PC-3 (cell line): ENCODE results near the gene FARS2. TPM values are rescaled to one million over a fixed set of nuclear protein-coding genes. Genes with fewer than 3 reads are reported as not detected.

Source experiments
- ATAC-seq: fragments of 200-7000 bp; cut with Tn5 transposase; 2 replicates; pipeline ENCODE4 v1.9.1; 2020; ENCODE audit warnings: mild to moderate bottlenecking, moderate library complexity
- BruUV-seq: library from RNA; stranded (reverse); fragments of 400-500 nt; replicated peaks from 2 replicates; lab custom pipeline; 2021; lab: Mats Ljungman, UMichigan
- CTCF ChIA-PET: fragments of 300-600 bp; sonication (Branson Sonifier 250); formaldehyde crosslinking; loops from one replicate; lab custom pipeline; 2022; ENCODE audit warnings: antibody characterized with exemption; lab: Charles Lee
- POLR2A ChIA-PET: fragments of 300-600 bp; sonication (Branson Sonifier 250); formaldehyde crosslinking; loops from one replicate; lab custom pipeline; 2022; ENCODE audit warnings: antibody characterized with exemption; ENCODE audit not compliant: unreplicated experiment; lab: Charles Lee
- DNase-seq: peaks from one replicate; pipeline ENCODE4 v3.0.0-alpha.2; 2015
- H2AFZ ChIP-seq: fragments of 300-600 bp; sonication (generic); 2 replicates; pipeline ENCODE4 v1.6.0; 2016; ENCODE audit warnings: antibody characterized with exemption, low read length
- H3F3A ChIP-seq: fragments of 300-600 bp; sonication (generic); one replicate; pipeline ENCODE4 v1.6.0; 2017; ENCODE audit warnings: antibody characterized with exemption, low read length, control low read depth, mild to moderate bottlenecking; ENCODE audit not compliant: unreplicated experiment
- H3K27ac ChIP-seq: fragments of 300-600 bp; sonication (generic); 2 replicates; pipeline ENCODE4 v1.5.1; 2016; ENCODE audit warnings: mild to moderate bottlenecking, low read length
- H3K27me3 ChIP-seq: fragments of 300-600 bp; sonication (generic); 2 replicates; pipeline ENCODE4 v1.6.1; 2016; ENCODE audit warnings: low read length, mixed read lengths
- H3K36me3 ChIP-seq: fragments of 300-600 bp; sonication (generic); 2 replicates; pipeline ENCODE4 v1.6.1; 2016; ENCODE audit warnings: low read depth, mixed run types, low read length, mixed read lengths
- H3K4me1 ChIP-seq: fragments of 300-600 bp; sonication (generic); 2 replicates; pipeline ENCODE4 v1.5.1; 2016; ENCODE audit warnings: low read length; ENCODE audit not compliant: insufficient read depth
- H3K4me2 ChIP-seq: fragments of 300-600 bp; sonication (generic); 2 replicates; pipeline ENCODE4 v1.6.0; 2016; ENCODE audit warnings: low read length
- H3K4me3 ChIP-seq: fragments of 300-600 bp; sonication (generic); 2 replicates; pipeline ENCODE4 v1.5.1; 2016; ENCODE audit warnings: mild to moderate bottlenecking, low read length, mixed read lengths
- H3K79me2 ChIP-seq: fragments of 300-600 bp; sonication (generic); 2 replicates; pipeline ENCODE4 v1.6.1; 2017; ENCODE audit warnings: low read length, mixed read lengths
- H3K9ac ChIP-seq: fragments of 300-600 bp; sonication (generic); 2 replicates; pipeline ENCODE4 v1.6.0; 2016; ENCODE audit warnings: mild to moderate bottlenecking, low read length
- H3K9me2 ChIP-seq: fragments of 300-600 bp; sonication (generic); replicated peaks from 2 replicates; pipeline ENCODE4 v1.6.1; 2016; ENCODE audit warnings: mixed run types, low read length, mixed read lengths
- H3K9me3 ChIP-seq: fragments of 300-600 bp; sonication (generic); 2 replicates; pipeline ENCODE4 v1.6.1; 2016; ENCODE audit warnings: low read length, mixed read lengths
- H4K20me1 ChIP-seq: fragments of 300-600 bp; sonication (generic); 2 replicates; pipeline ENCODE4 v1.6.1; 2016; ENCODE audit warnings: low read length, mixed read lengths
- EZH2 ChIP-seq: fragments of 300-600 bp; sonication (generic); IDR thresholded peaks from one replicate; pipeline ENCODE4 v1.6.1; 2017; ENCODE audit warnings: antibody characterized with exemption, mild to moderate bottlenecking, low read length; ENCODE audit not compliant: unreplicated experiment
- EZH2phosphoT487 ChIP-seq: fragments of 300-600 bp; sonication (generic); IDR thresholded peaks from 2 replicates; pipeline ENCODE4 v1.6.1; 2018; ENCODE audit warnings: mild to moderate bottlenecking, antibody characterized with exemption, low read length, borderline replicate concordance
- intact Hi-C: fragments of 100-400 bp; cut with micrococcal nuclease; formaldehyde crosslinking; loops from 2 replicates; pipeline ENCODE4 v1.9.0; 2023
- total RNA-seq: library from RNA; depleted of rRNA; stranded (reverse); fragments of >200 nt; gene quantifications from 2 replicates; pipeline ENCODE4 v1.2.3, GENCODE V29; 2014
- TF ChIP-seq, protein P1 (sequence below): fragments of 300-600 bp; sonication (generic); conservative IDR thresholded peaks from 2 replicates; pipeline ENCODE4 v1.5.1; 2017; ENCODE audit warnings: antibody characterized with exemption, low read depth, mild to moderate bottlenecking, low read length

Gene FARS2
- total RNA-seq, 1 experiment from 2014 or later = 23.0 TPM

DNA sequence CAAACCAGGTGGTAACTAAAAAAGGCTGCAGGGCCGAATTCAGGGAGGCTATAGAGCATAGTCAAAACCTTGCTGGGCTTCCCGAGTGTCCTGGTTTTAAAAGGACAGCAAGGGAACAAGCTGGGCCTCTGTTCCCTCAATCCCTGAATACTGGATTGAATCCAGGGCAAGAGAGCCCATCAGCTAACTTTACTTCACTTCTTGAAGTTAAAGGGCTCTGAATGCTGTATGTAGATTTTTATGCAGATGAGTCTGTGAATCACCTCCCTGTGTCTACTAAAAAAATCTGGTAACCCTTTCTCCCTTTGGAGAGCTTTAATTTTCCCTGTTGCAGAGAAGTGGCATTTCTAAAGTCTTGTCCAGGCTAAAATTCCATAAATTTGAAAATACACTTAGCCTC, 30.0 kb upstream of the FARS2 start:
- BruUV-seq = no TSS peak
- Histone ChIP-seq H3K9ac (no peak overlapping the region), H3F3A (no peaks in the 10 kb centered on the region), H3K79me2 (peaks cover 9% of the 10 kb centered on the region), H3K4me3 (no peak overlapping the region), H4K20me1 (no peaks in the 10 kb centered on the region), H3K9me3 (no peaks in the 10 kb centered on the region), H3K9me2 (no peaks in the 10 kb centered on the region), H3K27me3 (no peaks in the 10 kb centered on the region), H3K4me1 (peaks cover 24% of the 10 kb centered on the region), H3K27ac (peak overlapping the region; percentile 48), H3K36me3 (no peaks in the 10 kb centered on the region), H3K4me2 (no peak overlapping the region), H2AFZ (no peak overlapping the region)
- TF ChIP-seq EZH2 (no peak), EZH2phosphoT487 (no peak)
- TF ChIP-seq, protein P1, sequence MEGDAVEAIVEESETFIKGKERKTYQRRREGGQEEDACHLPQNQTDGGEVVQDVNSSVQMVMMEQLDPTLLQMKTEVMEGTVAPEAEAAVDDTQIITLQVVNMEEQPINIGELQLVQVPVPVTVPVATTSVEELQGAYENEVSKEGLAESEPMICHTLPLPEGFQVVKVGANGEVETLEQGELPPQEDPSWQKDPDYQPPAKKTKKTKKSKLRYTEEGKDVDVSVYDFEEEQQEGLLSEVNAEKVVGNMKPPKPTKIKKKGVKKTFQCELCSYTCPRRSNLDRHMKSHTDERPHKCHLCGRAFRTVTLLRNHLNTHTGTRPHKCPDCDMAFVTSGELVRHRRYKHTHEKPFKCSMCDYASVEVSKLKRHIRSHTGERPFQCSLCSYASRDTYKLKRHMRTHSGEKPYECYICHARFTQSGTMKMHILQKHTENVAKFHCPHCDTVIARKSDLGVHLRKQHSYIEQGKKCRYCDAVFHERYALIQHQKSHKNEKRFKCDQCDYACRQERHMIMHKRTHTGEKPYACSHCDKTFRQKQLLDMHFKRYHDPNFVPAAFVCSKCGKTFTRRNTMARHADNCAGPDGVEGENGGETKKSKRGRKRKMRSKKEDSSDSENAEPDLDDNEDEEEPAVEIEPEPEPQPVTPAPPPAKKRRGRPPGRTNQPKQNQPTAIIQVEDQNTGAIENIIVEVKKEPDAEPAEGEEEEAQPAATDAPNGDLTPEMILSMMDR = no peak
- ChIA-PET CTCF (no interaction called here), POLR2A (no interaction called here)
- DNase-seq = no peak
- peak; percentile 26 for ATAC-seq
- intact Hi-C loops = no loop called here

DNA sequence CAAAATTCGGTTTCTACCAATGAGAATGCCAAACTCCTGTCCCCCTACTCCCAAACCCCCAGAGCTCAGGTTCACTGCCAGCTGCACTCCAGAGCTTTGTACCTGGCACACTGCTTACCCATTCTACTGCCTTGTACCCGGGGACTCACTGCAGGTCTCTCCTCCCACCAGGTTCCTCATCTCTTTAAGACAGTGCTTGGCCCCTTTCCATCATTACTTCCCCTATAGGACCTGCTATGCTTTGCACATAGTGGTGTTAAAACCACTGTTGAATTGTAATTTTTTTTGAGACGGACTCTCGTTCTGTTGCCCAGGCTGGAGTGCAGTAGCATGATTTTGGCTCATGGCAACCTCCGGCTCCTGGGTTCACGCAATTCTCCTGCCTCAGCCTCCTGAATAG, 26.4 kb upstream of the FARS2 start:
- Histone ChIP-seq H4K20me1 (no peaks in the 10 kb centered on the region), H3K4me2 (no peak overlapping the region), H2AFZ (no peak overlapping the region), H3K79me2 (peaks cover 4% of the 10 kb centered on the region), H3K4me3 (no peak overlapping the region), H3K27ac (no peak overlapping the region), H3K9me2 (no peaks in the 10 kb centered on the region), H3K27me3 (no peaks in the 10 kb centered on the region), H3K9ac (no peak overlapping the region), H3K4me1 (peaks cover 21% of the 10 kb centered on the region), H3K36me3 (no peaks in the 10 kb centered on the region), H3F3A (no peaks in the 10 kb centered on the region), H3K9me3 (no peaks in the 10 kb centered on the region)
- TF ChIP-seq, protein P1 = no peak
- TF ChIP-seq EZH2 (no peak), EZH2phosphoT487 (no peak)
- no peak for ATAC-seq
- no TSS peak for BruUV-seq
- intact Hi-C loops = no loop called here
- DNase-seq = no peak
- ChIA-PET CTCF (no interaction called here), POLR2A (no interaction called here)

DNA sequence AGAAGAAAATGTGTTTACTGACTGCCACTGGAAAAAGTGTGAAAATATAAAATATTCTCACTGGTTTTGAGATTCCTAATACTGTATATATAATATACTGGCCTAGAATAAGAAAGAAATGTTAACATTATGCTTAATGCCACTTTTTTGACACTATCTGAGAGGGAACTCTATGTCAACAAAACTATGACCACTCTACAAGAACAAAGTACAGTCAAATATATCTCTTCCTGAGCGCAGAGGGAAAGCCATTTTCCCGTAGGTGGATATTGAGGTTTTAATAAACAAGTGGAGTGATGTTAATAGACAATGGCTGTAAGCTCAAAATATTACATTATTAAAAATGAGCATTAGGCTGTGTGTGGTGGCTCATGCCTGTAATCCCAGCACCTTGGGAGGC, 25.5 kb upstream of the FARS2 start:
- intact Hi-C loops = no loop called here
- Histone ChIP-seq H3K36me3 (no peaks in the 10 kb centered on the region), H3K9me3 (no peaks in the 10 kb centered on the region), H3K9me2 (no peaks in the 10 kb centered on the region), H3K4me1 (peaks cover 13% of the 10 kb centered on the region), H3K27me3 (no peaks in the 10 kb centered on the region), H3K27ac (no peak overlapping the region), H4K20me1 (no peaks in the 10 kb centered on the region), H3K79me2 (no peaks in the 10 kb centered on the region; the same call in none of the 2 replicates), H3K4me3 (no peak overlapping the region), H3F3A (no peaks in the 10 kb centered on the region), H3K9ac (no peak overlapping the region), H3K4me2 (no peak overlapping the region), H2AFZ (no peak overlapping the region)
- BruUV-seq = no TSS peak
- TF ChIP-seq EZH2phosphoT487 = no peak
- TF ChIP-seq EZH2 = no peak
- TF ChIP-seq, protein P1 = no peak
- ChIA-PET POLR2A (no interaction called here), CTCF (no interaction called here)
- DNase-seq (no peak), ATAC-seq (no peak)
